ENCODE results near the gene CRIP3.

Gene CRIP3

DNA sequence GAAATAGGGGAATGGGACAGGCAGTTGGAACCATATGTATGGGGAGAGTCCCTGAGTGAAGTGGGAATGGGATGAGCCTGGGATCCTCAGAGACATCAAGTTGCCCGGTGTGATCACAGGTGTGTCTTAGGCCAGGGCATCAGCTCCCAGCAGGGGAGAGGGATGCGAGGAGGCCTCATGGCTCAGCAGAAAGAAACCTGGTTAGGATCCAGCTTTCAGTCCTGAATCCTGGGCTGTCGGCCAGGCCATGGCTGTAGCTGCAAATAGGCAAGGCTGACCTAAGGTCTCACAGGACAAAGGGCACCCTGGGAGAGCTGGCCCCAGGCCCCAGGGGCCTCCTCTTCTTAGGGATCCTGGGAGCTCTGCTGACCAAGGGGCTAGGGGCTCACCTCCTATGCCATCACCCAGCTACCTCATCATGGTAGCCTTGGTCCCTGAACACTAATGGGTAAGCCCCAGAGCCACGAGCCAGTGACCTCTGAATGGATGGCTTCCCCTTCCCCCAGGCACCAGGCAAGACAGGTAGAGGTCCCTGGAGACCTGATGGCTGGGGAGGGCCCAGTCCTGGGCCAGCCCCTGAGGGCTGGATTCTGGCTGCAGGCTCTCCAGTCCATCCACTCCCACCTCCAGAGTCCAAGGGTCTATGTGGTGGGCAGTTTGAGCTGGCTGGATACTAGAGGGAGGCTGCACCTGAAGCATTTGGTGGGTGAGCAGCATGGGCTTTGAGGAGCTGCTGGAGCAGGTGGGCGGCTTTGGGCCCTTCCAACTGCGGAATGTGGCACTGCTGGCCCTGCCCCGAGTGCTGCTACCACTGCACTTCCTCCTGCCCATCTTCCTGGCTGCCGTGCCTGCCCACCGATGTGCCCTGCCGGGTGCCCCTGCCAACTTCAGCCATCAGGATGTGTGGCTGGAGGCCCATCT lies 10.7 kb downstream of the CRIP3 start, which contains the start of gene SLC22A7:
Gene SLC22A7 (plus strand): TSS at position 617 of the 921 bp plus-strand sequence. CDS start 99 bp downstream, at position 716.
- Histone ChIP-seq H3K27ac (ENCODE audit: low read depth, low read length) (no peak within 1 kb of the TSS), H3K4me2 (ENCODE audit: low read length) (no peak within 1 kb of the TSS), H3K79me2 (ENCODE audit: control insufficient read depth, insufficient read depth, low read length, poor library complexity) (no peaks in the 10 kb centered on the region), H4K12ac (ENCODE audit: low read depth, low read length) (no peak within 1 kb of the TSS), H3K4me3 (ENCODE audit: low read depth, low read length) (no peak within 1 kb of the TSS), H2BK120ac (ENCODE audit: insufficient read depth, low read length, poor library complexity) (no peak within 1 kb of the TSS), H4K91ac (ENCODE audit: low read depth, low read length) (no peak within 1 kb of the TSS), H3K9me3 (ENCODE audit: insufficient read depth, low read depth, low read length) (peaks cover 7% of the 10 kb centered on the region), H2BK12ac (ENCODE audit: low read length) (no peak within 1 kb of the TSS), H3K9ac (ENCODE audit: low read length) (no peak within 1 kb of the TSS), H3K4ac (ENCODE audit: low read depth, low read length) (no peak within 1 kb of the TSS), H3K4me1 (ENCODE audit: control insufficient read depth in 1 of 2, insufficient read depth in 2 of 2, low read length in 2 of 2) (no peaks in the 10 kb centered on the region), H3K36me3 (ENCODE audit: control insufficient read depth in 1 of 2, insufficient read depth in 2 of 2, low read length in 2 of 2) (no peaks in the 10 kb centered on the region), H3K79me1 (ENCODE audit: low read length) (no peaks in the 10 kb centered on the region), H3K14ac (ENCODE audit: low read length) (no peak within 1 kb of the TSS), H2AFZ (ENCODE audit: insufficient read depth, low read length, poor library complexity) (no peak within 1 kb of the TSS), H2BK5ac (ENCODE audit: low read depth, low read length, poor library complexity) (no peak within 1 kb of the TSS), H2AK5ac (ENCODE audit: low read length) (no peak within 1 kb of the TSS), H3K18ac (ENCODE audit: low read length) (no peak within 1 kb of the TSS), H4K8ac (ENCODE audit: low read depth, low read length) (no peak within 1 kb of the TSS), H3K27me3 (ENCODE audit: insufficient read depth, low read length) (no peaks in the 10 kb centered on the region), H3K23ac (ENCODE audit: low read length) (no peak within 1 kb of the TSS)
- no CpG with 5 or more reads among the region's 10 CpGs for WGBS (ENCODE audit: extremely low coverage, insufficient coverage, insufficient read length)
- no peak for DNase-seq

DNA sequence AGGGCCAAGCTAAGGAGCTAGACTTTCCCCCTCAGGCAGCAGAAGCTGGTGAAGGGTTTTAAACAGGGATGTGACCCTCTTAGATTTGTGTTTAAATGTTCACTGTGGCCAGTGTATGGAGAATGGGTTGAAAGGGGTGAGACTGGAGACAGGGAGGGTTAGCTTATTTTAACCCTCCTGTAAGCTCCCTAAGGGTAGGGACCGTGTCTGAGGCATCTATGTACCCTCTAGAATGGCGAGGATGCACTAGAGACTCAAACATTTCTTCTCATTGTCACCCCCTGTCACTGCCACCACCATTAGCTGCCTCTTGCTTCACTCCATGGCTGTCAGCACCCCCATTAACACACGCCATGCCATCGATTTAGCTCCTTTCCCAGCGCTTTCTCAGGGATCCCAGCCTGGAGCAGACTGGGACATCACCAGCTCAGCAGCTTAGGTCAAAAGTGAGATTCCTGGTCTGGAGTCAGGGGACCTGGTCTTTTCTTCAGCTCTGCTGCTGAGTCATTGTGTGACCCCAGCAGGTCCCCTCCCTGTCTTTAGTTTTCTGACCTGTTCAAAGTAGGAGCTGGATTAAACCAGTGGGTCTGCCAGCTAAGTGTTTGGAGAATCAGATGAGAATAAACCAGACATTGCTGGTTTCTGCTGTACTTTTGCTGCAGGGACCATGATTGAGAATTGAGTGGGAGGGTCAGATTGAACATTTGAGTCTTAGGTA lies 11.7 kb downstream of the CRIP3 start:
- no peak overlapping the region for H3K18ac ChIP-seq (ENCODE audit: low read length)
- H3K27ac ChIP-seq (ENCODE audit: low read depth, low read length), result no peak overlapping the region
- no peak overlapping the region for H4K12ac ChIP-seq (ENCODE audit: low read depth, low read length)
- no peak overlapping the region for H3K23ac ChIP-seq (ENCODE audit: low read length)
- H2BK5ac ChIP-seq (ENCODE audit: low read depth, low read length, poor library complexity), result no peak overlapping the region
- DNase-seq, result no peak
- no peak overlapping the region for H3K4me3 ChIP-seq (ENCODE audit: low read depth, low read length)
- no peaks in the 10 kb centered on the region for H3K36me3 ChIP-seq (ENCODE audit: control insufficient read depth in 1 of 2, insufficient read depth in 2 of 2, low read length in 2 of 2)
- H2AK5ac ChIP-seq (ENCODE audit: low read length), result no peak overlapping the region
- H3K9me3 ChIP-seq (ENCODE audit: insufficient read depth, low read depth, low read length), result peaks cover 7% of the 10 kb centered on the region
- no peak overlapping the region for H3K4me2 ChIP-seq (ENCODE audit: low read length)
- H3K79me1 ChIP-seq (ENCODE audit: low read length), result no peaks in the 10 kb centered on the region
- no CpG with 5 or more reads among the region's 5 CpGs for WGBS (ENCODE audit: extremely low coverage, insufficient coverage, insufficient read length)
- no peak overlapping the region for H3K14ac ChIP-seq (ENCODE audit: low read length)
- H2AFZ ChIP-seq (ENCODE audit: insufficient read depth, low read length, poor library complexity), result no peak overlapping the region
- no peaks in the 10 kb centered on the region for H3K4me1 ChIP-seq (ENCODE audit: control insufficient read depth in 1 of 2, insufficient read depth in 2 of 2, low read length in 2 of 2)
- no peak overlapping the region for H2BK12ac ChIP-seq (ENCODE audit: low read length)
- H3K4ac ChIP-seq (ENCODE audit: low read depth, low read length), result no peak overlapping the region
- H3K27me3 ChIP-seq (ENCODE audit: insufficient read depth, low read length), result no peaks in the 10 kb centered on the region
- no peak overlapping the region for H2BK120ac ChIP-seq (ENCODE audit: insufficient read depth, low read length, poor library complexity)
- H3K9ac ChIP-seq (ENCODE audit: low read length), result no peak overlapping the region
- H3K79me2 ChIP-seq (ENCODE audit: control insufficient read depth, insufficient read depth, low read length, poor library complexity), result no peaks in the 10 kb centered on the region
- H4K91ac ChIP-seq (ENCODE audit: low read depth, low read length), result no peak overlapping the region
- H4K8ac ChIP-seq (ENCODE audit: low read depth, low read length), result no peak overlapping the region

DNA sequence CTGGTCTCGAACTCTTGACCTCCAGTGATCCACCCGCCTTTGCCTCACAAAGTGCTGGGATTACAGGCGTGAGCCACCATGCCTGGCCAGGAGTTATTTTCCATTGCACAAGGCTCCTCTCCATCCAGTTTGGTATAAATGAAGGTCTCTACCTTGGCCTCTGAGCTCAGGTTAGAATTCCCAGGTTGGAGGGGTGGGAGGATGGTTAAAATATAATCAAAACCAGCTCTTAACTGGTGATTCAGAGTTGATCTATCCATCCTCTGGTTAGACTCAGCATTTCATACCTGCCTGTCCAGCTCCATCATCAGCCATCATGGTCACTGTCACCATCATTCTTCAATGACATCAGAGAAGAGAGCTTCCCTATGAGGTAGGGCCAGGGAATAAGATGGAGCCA lies 13.2 kb downstream of the CRIP3 start:
- no peak overlapping the region for H3K9ac ChIP-seq (ENCODE audit: low read length)
- H3K4me1 ChIP-seq (ENCODE audit: control insufficient read depth in 1 of 2, insufficient read depth in 2 of 2, low read length in 2 of 2), result no peaks in the 10 kb centered on the region
- no peaks in the 10 kb centered on the region for H3K36me3 ChIP-seq (ENCODE audit: control insufficient read depth in 1 of 2, insufficient read depth in 2 of 2, low read length in 2 of 2)
- WGBS (ENCODE audit: extremely low coverage, insufficient coverage, insufficient read length), result no CpG with 5 or more reads among the region's 3 CpGs
- H3K79me1 ChIP-seq (ENCODE audit: low read length), result no peaks in the 10 kb centered on the region
- H3K18ac ChIP-seq (ENCODE audit: low read length), result no peak overlapping the region
- H2BK5ac ChIP-seq (ENCODE audit: low read depth, low read length, poor library complexity), result no peak overlapping the region
- no peak overlapping the region for H3K4me2 ChIP-seq (ENCODE audit: low read length)
- H3K79me2 ChIP-seq (ENCODE audit: control insufficient read depth, insufficient read depth, low read length, poor library complexity), result no peaks in the 10 kb centered on the region
- no peak overlapping the region for H3K23ac ChIP-seq (ENCODE audit: low read length)
- H2BK120ac ChIP-seq (ENCODE audit: insufficient read depth, low read length, poor library complexity), result no peak overlapping the region
- H4K12ac ChIP-seq (ENCODE audit: low read depth, low read length), result no peak overlapping the region
- no peak overlapping the region for H3K4me3 ChIP-seq (ENCODE audit: low read depth, low read length)
- no peak overlapping the region for H3K27ac ChIP-seq (ENCODE audit: low read depth, low read length)
- H3K4ac ChIP-seq (ENCODE audit: low read depth, low read length), result no peak overlapping the region
- no peak overlapping the region for H2AFZ ChIP-seq (ENCODE audit: insufficient read depth, low read length, poor library complexity)
- H4K8ac ChIP-seq (ENCODE audit: low read depth, low read length), result no peak overlapping the region
- no peak overlapping the region for H4K91ac ChIP-seq (ENCODE audit: low read depth, low read length)
- H2AK5ac ChIP-seq (ENCODE audit: low read length), result no peak overlapping the region
- H3K14ac ChIP-seq (ENCODE audit: low read length), result no peak overlapping the region
- no peak for DNase-seq
- H2BK12ac ChIP-seq (ENCODE audit: low read length), result no peak overlapping the region
- H3K27me3 ChIP-seq (ENCODE audit: insufficient read depth, low read length), result no peaks in the 10 kb centered on the region
- H3K9me3 ChIP-seq (ENCODE audit: insufficient read depth, low read depth, low read length), result peaks cover 7% of the 10 kb centered on the region

DNA sequence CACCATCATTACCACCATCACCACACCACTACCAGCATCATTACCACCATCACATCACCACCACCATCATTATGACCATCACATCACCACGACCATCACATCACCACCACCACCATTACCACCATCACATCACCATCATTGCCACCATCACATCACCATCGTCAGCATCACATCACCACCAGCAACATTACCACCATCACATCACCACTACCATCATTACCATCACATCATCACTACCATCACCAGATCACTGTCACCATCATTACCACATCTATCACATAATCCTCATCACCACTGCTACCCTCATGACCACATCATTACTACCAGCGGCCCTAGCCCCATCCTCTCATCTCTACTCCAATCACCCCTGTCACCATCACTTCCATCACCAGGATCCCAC lies 14.1 kb downstream of the CRIP3 start:
- Histone ChIP-seq H3K4me2 (ENCODE audit: low read length) (no peak overlapping the region), H3K27ac (ENCODE audit: low read depth, low read length) (no peak overlapping the region), H4K91ac (ENCODE audit: low read depth, low read length) (no peak overlapping the region), H3K9ac (ENCODE audit: low read length) (no peak overlapping the region), H3K4ac (ENCODE audit: low read depth, low read length) (no peak overlapping the region), H3K79me1 (ENCODE audit: low read length) (no peaks in the 10 kb centered on the region), H2BK12ac (ENCODE audit: low read length) (no peak overlapping the region), H4K8ac (ENCODE audit: low read depth, low read length) (no peak overlapping the region), H4K12ac (ENCODE audit: low read depth, low read length) (no peak overlapping the region), H3K23ac (ENCODE audit: low read length) (no peak overlapping the region), H3K18ac (ENCODE audit: low read length) (no peak overlapping the region), H3K4me1 (ENCODE audit: control insufficient read depth in 1 of 2, insufficient read depth in 2 of 2, low read length in 2 of 2) (no peaks in the 10 kb centered on the region), H3K36me3 (ENCODE audit: control insufficient read depth in 1 of 2, insufficient read depth in 2 of 2, low read length in 2 of 2) (no peaks in the 10 kb centered on the region), H3K27me3 (ENCODE audit: insufficient read depth, low read length) (no peaks in the 10 kb centered on the region), H3K79me2 (ENCODE audit: control insufficient read depth, insufficient read depth, low read length, poor library complexity) (no peaks in the 10 kb centered on the region), H2AFZ (ENCODE audit: insufficient read depth, low read length, poor library complexity) (no peak overlapping the region), H2AK5ac (ENCODE audit: low read length) (no peak overlapping the region), H2BK120ac (ENCODE audit: insufficient read depth, low read length, poor library complexity) (no peak overlapping the region), H3K9me3 (ENCODE audit: insufficient read depth, low read depth, low read length) (peaks cover 7% of the 10 kb centered on the region), H3K14ac (ENCODE audit: low read length) (no peak overlapping the region), H2BK5ac (ENCODE audit: low read depth, low read length, poor library complexity) (no peak overlapping the region), H3K4me3 (ENCODE audit: low read depth, low read length) (peak overlapping the region; percentile 10)
- no peak for DNase-seq
- no CpG with 5 or more reads among the region's 3 CpGs for WGBS (ENCODE audit: extremely low coverage, insufficient coverage, insufficient read length)

Measured in trophoblast cell (in vitro differentiated cells and primary cell).